PFSK-1 (cell line): ENCODE measurements around the gene PCSK2.

Experiments
- FOXP2 ChIP-seq: optimal IDR thresholded peaks from 2 replicates; pipeline ENCODE3; 2011; ENCODE audit warnings: borderline replicate concordance, control low read depth, inconsistent platforms; ENCODE audit not compliant: insufficient read depth; ENCODE audit errors: extremely low read length, extremely low read depth
- POLR2AphosphoS5 ChIP-seq: IDR thresholded peaks from 2 replicates; pipeline ENCODE4 v1.6.1; 2012; ENCODE audit warnings: low read depth, mild to moderate bottlenecking, control low read depth, low read length, moderate library complexity
- REST ChIP-seq, 2 experiments: IDR thresholded peaks; 2 replicates each; pipeline versions ENCODE4 v1.6.1 to v1.8.0; 2011 to 2012; ENCODE audit warnings: low read depth in 2 of 2, low read length in 2 of 2, control low read depth in 1 of 2, inconsistent platforms in 1 of 2, mild to moderate bottlenecking in 1 of 2, moderate library complexity in 1 of 2; ENCODE audit not compliant: insufficient read depth in 1 of 2
- SIN3A ChIP-seq: IDR thresholded peaks from 2 replicates; pipeline ENCODE4 v1.6.1; 2012; ENCODE audit warnings: mild to moderate bottlenecking, low read length, moderate library complexity, borderline replicate concordance; ENCODE audit not compliant: insufficient read depth
- TAF1 ChIP-seq: IDR thresholded peaks from 2 replicates; pipeline ENCODE4 v1.6.1; 2012; ENCODE audit warnings: low read length, control low read depth, borderline replicate concordance; ENCODE audit not compliant: insufficient read depth

The PCSK2 gene

DNA sequence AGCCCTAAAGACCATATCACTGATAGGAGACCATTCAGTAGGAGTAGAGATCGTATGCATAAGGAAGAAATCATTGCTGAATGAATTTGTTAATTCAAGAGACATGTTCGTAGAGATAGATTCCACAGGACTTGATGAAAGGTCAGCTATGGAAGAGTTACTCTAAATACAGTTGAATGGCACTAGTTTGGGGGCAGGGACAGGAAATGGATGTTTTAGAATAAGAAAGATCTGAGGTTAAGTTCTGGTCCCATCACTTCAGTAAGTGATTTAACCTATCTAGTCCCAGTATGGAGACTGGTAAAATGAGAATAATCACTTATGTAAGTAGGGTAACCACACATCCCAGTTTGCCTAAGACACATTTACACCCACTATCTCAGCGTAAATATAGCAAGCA is 307.2 kb downstream of the PCSK2 start:
- TF ChIP-seq TAF1 = no peak
- TF ChIP-seq FOXP2 = no peak
- TF ChIP-seq POLR2AphosphoS5 = no peak
- no peak for TF ChIP-seq REST (IDR thresholded peaks at IDR 0.05; ENCODE audit: insufficient read depth in 1 of 2, low read depth in 2 of 2, low read length in 2 of 2)
- no peak for TF ChIP-seq SIN3A
